Measurements from ENCODE around the gene ULK4. TPM values are rescaled to one million over a fixed set of nuclear protein-coding genes. Genes with fewer than 3 reads are reported as not detected.
A peak's percentile ranks its signal among the peaks of the same experiment; 100 is the strongest.

ULK4 gene
- total and polyA plus RNA-seq, 2 donors (not counting 1 experiment from before 2014, with no cell fraction given): 9.1 to 9.7 TPM

- H3K9me3 ChIP-seq (ENCODE audit: control insufficient read depth, insufficient read depth, low read depth, low read length): no peaks in the 10 kb centered on the region
- no peak overlapping the region for H3K9ac ChIP-seq (ENCODE audit: insufficient read depth, low read length)
- H4K20me1 ChIP-seq (ENCODE audit: control insufficient read depth, extremely low read depth, insufficient read depth, low read length): no peaks in the 10 kb centered on the region
- H3K27me3 ChIP-seq (ENCODE audit: control insufficient read depth, insufficient read depth, low read length): no peaks in the 10 kb centered on the region
- no peak overlapping the region for H3K4me3 ChIP-seq (replicated peaks in 1 of 4; ENCODE audit: control extremely low read depth in 1 of 4, insufficient read depth in 1 of 4, low read depth in 3 of 4, low read length in 4 of 4)
- H3K36me3 ChIP-seq (ENCODE audit: control insufficient read depth, insufficient read depth, low read length): no peaks in the 10 kb centered on the region
- no peak overlapping the region for H3K27ac ChIP-seq (ENCODE audit: insufficient read depth, low read length)
- no peak for TF ChIP-seq CTCF (conservative IDR thresholded peaks at IDR 0.05 in 1 of 2, IDR thresholded peaks at IDR 0.05 in 1 of 2; ENCODE audit: low read depth in 1 of 2, low read length in 2 of 2)
- no peak for TF ChIP-seq EZH2 (IDR thresholded peaks at IDR 0.05; ENCODE audit: low read length, missing control alignments)
- H3K79me2 ChIP-seq (ENCODE audit: control insufficient read depth, insufficient read depth, low read length): no peaks in the 10 kb centered on the region
- H2AFZ ChIP-seq (ENCODE audit: low read length): no peak overlapping the region
- no peaks in the 10 kb centered on the region for H3K4me1 ChIP-seq (ENCODE audit: control insufficient read depth, extremely low read depth, insufficient read depth, low read length)
- no peak for DNase-seq (ENCODE audit: low read depth in 2 of 2)
- H3K4me2 ChIP-seq (ENCODE audit: extremely low read depth, insufficient read depth, low read length): no peak overlapping the region
These were observed 244.3 kb downstream of the ULK4 start for GRCh38 chr3:41717641-41718040.

- Histone ChIP-seq H3K27me3 (ENCODE audit: control insufficient read depth, insufficient read depth, low read length) (no peaks in the 10 kb centered on the region), H2AFZ (ENCODE audit: low read length) (no peak overlapping the region), H4K20me1 (ENCODE audit: control insufficient read depth, extremely low read depth, insufficient read depth, low read length) (no peaks in the 10 kb centered on the region), H3K9me3 (ENCODE audit: control insufficient read depth, insufficient read depth, low read depth, low read length) (no peaks in the 10 kb centered on the region), H3K4me3 (replicated peaks in 1 of 4; ENCODE audit: control extremely low read depth in 1 of 4, insufficient read depth in 1 of 4, low read depth in 3 of 4, low read length in 4 of 4) (no peak overlapping the region), H3K4me1 (ENCODE audit: control insufficient read depth, extremely low read depth, insufficient read depth, low read length) (no peaks in the 10 kb centered on the region), H3K27ac (ENCODE audit: insufficient read depth, low read length) (no peak overlapping the region), H3K9ac (ENCODE audit: insufficient read depth, low read length) (no peak overlapping the region), H3K36me3 (ENCODE audit: control insufficient read depth, insufficient read depth, low read length) (no peaks in the 10 kb centered on the region), H3K4me2 (ENCODE audit: extremely low read depth, insufficient read depth, low read length) (no peak overlapping the region), H3K79me2 (ENCODE audit: control insufficient read depth, insufficient read depth, low read length) (no peaks in the 10 kb centered on the region)
- peak; percentile 8 to 62 for DNase-seq (ENCODE audit: low read depth in 2 of 2)
- TF ChIP-seq EZH2 (IDR thresholded peaks at IDR 0.05; ENCODE audit: low read length, missing control alignments): no peak
- peak; percentile 16 to 57 for TF ChIP-seq CTCF (conservative IDR thresholded peaks at IDR 0.05 in 1 of 2, IDR thresholded peaks at IDR 0.05 in 1 of 2; ENCODE audit: low read depth in 1 of 2, low read length in 2 of 2)
These were observed 245.4 kb downstream of the ULK4 start for GRCh38 chr3:41716471-41716870.

- Histone ChIP-seq H3K9me3 (ENCODE audit: control insufficient read depth, insufficient read depth, low read depth, low read length) (no peaks in the 10 kb centered on the region), H3K79me2 (ENCODE audit: control insufficient read depth, insufficient read depth, low read length) (no peaks in the 10 kb centered on the region), H3K4me3 (replicated peaks in 1 of 4; ENCODE audit: control extremely low read depth in 1 of 4, insufficient read depth in 1 of 4, low read depth in 3 of 4, low read length in 4 of 4) (no peak overlapping the region), H4K20me1 (ENCODE audit: control insufficient read depth, extremely low read depth, insufficient read depth, low read length) (no peaks in the 10 kb centered on the region), H3K4me2 (ENCODE audit: extremely low read depth, insufficient read depth, low read length) (no peak overlapping the region), H3K27me3 (ENCODE audit: control insufficient read depth, insufficient read depth, low read length) (no peaks in the 10 kb centered on the region), H3K4me1 (ENCODE audit: control insufficient read depth, extremely low read depth, insufficient read depth, low read length) (peaks cover 2% of the 10 kb centered on the region), H3K27ac (ENCODE audit: insufficient read depth, low read length) (no peak overlapping the region), H2AFZ (ENCODE audit: low read length) (no peak overlapping the region), H3K36me3 (ENCODE audit: control insufficient read depth, insufficient read depth, low read length) (no peaks in the 10 kb centered on the region), H3K9ac (ENCODE audit: insufficient read depth, low read length) (no peak overlapping the region)
- TF ChIP-seq CTCF (conservative IDR thresholded peaks at IDR 0.05 in 1 of 2, IDR thresholded peaks at IDR 0.05 in 1 of 2; ENCODE audit: low read depth in 1 of 2, low read length in 2 of 2) (no peak), EZH2 (IDR thresholded peaks at IDR 0.05; ENCODE audit: low read length, missing control alignments) (no peak)
- peak in 1 of 2 donors; percentile 25 for DNase-seq (ENCODE audit: low read depth in 2 of 2)
These were observed 246.5 kb downstream of the ULK4 start for GRCh38 chr3:41715376-41715775.
